ENCODE results near the gene TGFBR3. TPM values are rescaled to one million over a fixed set of nuclear protein-coding genes. Genes with fewer than 3 reads are reported as not detected.

TGFBR3 gene
- total and polyA plus RNA-seq, 7 donors: 1.2 to 170 (median 92.2) TPM

DNA sequence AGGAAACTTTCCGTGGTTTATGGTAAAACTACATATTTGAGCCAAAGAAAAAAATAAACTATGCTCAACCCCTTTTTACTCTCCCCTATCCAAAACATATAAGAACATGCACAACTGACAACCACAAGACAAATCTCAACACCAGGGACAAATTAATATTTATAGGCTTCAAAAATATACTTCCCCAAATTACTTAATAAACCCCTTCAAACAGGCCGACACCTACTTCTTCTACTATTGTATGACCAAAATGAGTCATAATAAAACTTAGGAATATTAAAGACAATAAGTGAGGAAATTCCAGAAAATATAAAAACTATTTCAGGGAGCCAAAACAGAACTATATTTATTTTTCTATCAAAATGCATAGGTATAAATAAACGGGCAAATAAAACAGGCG, 71.5 kb downstream of the TGFBR3 start:
- Histone ChIP-seq H3K36me3 (no peaks in the 10 kb centered on the region), H3K9me3 (no peaks in the 10 kb centered on the region), H3K27ac (no peak overlapping the region), H3K4me1 (peaks cover 0 to 78% (median 49%) of the 10 kb centered on the region in 4 donors), H3K27me3 (no peaks in the 10 kb centered on the region), H3K4me3 (no peak overlapping the region)
- no peak for DNase-seq
- intact Hi-C loops (cut with DNase I): no loop called here
- 66 to 74% methylated on average over 4 of the region's 4 CpGs for WGBS, 2 donors
- no peak for TF ChIP-seq POLR2AphosphoS5 (IDR thresholded peaks at IDR 0.05)
- no peak for TF ChIP-seq EP300 (IDR thresholded peaks at IDR 0.05)
- TF ChIP-seq, protein P1, sequence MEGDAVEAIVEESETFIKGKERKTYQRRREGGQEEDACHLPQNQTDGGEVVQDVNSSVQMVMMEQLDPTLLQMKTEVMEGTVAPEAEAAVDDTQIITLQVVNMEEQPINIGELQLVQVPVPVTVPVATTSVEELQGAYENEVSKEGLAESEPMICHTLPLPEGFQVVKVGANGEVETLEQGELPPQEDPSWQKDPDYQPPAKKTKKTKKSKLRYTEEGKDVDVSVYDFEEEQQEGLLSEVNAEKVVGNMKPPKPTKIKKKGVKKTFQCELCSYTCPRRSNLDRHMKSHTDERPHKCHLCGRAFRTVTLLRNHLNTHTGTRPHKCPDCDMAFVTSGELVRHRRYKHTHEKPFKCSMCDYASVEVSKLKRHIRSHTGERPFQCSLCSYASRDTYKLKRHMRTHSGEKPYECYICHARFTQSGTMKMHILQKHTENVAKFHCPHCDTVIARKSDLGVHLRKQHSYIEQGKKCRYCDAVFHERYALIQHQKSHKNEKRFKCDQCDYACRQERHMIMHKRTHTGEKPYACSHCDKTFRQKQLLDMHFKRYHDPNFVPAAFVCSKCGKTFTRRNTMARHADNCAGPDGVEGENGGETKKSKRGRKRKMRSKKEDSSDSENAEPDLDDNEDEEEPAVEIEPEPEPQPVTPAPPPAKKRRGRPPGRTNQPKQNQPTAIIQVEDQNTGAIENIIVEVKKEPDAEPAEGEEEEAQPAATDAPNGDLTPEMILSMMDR (IDR thresholded peaks at IDR 0.05): no peak
- no peak for TF ChIP-seq POLR2A (IDR thresholded peaks at IDR 0.05)

DNA sequence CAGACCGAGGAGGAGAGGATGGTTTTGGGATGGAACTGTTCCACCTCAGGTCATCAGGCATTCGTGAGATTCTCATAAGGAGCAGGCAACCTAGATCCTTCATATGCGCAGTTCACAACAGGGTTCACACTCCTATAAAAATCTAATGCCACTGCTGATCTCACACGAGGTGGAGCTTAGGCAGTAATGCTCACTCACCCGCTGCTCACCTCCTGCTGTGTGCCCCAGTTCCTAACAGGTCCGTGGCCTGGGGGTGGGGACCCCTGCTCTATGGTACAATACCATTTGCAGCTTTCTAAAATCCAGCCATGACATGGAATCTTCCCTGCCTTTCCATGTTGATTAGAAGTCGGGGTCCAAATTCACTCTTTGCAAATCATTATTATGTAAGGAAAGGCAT, 72.1 kb downstream of the TGFBR3 start:
- peaks cover 0 to 78% (median 49%) of the 10 kb centered on the region in 4 donors for H3K4me1 ChIP-seq
- WGBS, 2 donors: 91 to 93% methylated on average over 7 of the region's 7 CpGs
- DNase-seq: no peak
- no peak overlapping the region for H3K4me3 ChIP-seq
- H3K36me3 ChIP-seq: no peaks in the 10 kb centered on the region
- TF ChIP-seq EP300 (IDR thresholded peaks at IDR 0.05) (no peak), POLR2AphosphoS5 (IDR thresholded peaks at IDR 0.05) (no peak), POLR2A (IDR thresholded peaks at IDR 0.05) (no peak)
- TF ChIP-seq, protein P1 (IDR thresholded peaks at IDR 0.05): no peak
- H3K9me3 ChIP-seq: no peaks in the 10 kb centered on the region
- intact Hi-C loops (cut with DNase I): no loop called here
- no peaks in the 10 kb centered on the region for H3K27me3 ChIP-seq
- H3K27ac ChIP-seq: no peak overlapping the region

DNA sequence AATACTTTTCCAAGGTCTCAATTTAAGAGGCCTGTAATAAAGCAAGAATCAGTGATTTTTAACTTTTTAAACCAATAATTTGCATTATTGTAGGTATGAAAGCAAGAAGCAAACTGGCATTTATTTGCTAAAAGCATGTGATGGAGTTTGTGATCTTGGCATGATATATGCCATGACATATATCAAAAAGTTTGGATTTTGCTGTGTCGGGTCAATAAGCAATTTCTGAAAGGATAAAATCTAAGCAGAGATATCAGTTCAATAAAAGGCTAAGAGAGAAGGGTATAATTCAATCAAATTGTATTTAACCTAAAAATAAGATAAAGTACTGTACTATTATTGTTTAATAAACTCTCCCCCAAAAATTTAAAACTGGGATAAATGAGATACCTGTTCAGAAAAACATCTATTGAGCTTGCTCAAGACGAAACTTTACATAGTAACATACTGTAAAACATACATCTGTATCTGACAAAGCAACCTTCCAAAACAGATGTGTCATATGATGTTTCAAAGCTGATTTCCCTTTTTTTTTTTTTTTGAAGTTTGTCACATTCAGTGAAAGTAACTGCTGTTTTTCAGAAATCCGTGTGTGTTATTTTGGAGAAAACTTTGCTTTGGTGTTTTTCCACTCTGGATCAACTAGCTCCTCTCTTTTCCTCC, 74.5 kb downstream of the TGFBR3 start:
- Histone ChIP-seq H3K4me3 (no peak overlapping the region), H3K27ac (no peak overlapping the region), H3K36me3 (no peaks in the 10 kb centered on the region), H3K9me3 (no peaks in the 10 kb centered on the region), H3K4me1 (peaks cover 0 to 78% (median 45%) of the 10 kb centered on the region in 4 donors), H3K27me3 (no peaks in the 10 kb centered on the region)
- DNase-seq: no peak
- intact Hi-C loops (cut with DNase I): no loop called here
- 72 to 86% methylated on average over 3 of the region's 3 CpGs for WGBS, 2 donors
- TF ChIP-seq POLR2AphosphoS5 (IDR thresholded peaks at IDR 0.05): no peak
- TF ChIP-seq, protein P1 (IDR thresholded peaks at IDR 0.05): no peak
- TF ChIP-seq EP300 (IDR thresholded peaks at IDR 0.05): no peak
- TF ChIP-seq POLR2A (IDR thresholded peaks at IDR 0.05): no peak

DNA sequence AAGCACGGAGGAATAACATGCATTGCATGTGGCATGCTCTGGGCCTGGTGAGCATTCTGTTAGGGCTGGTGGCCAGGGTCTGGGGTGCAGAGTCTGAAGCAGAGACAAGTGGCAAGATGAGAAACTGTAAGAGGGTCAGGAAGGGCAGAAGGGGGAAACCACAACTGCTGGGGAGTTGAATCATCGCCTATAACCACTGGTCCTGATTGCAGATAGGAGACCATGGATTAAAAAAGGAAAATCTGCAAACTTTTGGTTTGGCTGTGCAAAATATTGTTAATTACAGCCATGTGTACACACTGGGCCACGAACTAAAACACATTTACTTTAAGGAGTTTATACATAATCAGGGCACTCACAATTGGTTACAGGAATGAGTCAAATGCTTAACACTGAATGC, 76.6 kb downstream of the TGFBR3 start:
- no peak overlapping the region for H3K4me3 ChIP-seq
- DNase-seq: no peak
- intact Hi-C loops (cut with DNase I): no loop called here
- no peaks in the 10 kb centered on the region for H3K9me3 ChIP-seq
- H3K27ac ChIP-seq: no peak overlapping the region
- no peaks in the 10 kb centered on the region for H3K36me3 ChIP-seq
- 64 to 67% methylated on average over 3 of the region's 3 CpGs for WGBS, 2 donors
- H3K27me3 ChIP-seq: no peaks in the 10 kb centered on the region
- H3K4me1 ChIP-seq: peaks cover 0 to 80% (median 58%) of the 10 kb centered on the region in 4 donors
- no peak for TF ChIP-seq POLR2A (IDR thresholded peaks at IDR 0.05)
- TF ChIP-seq EP300 (IDR thresholded peaks at IDR 0.05): no peak
- TF ChIP-seq POLR2AphosphoS5 (IDR thresholded peaks at IDR 0.05): no peak
- TF ChIP-seq, protein P1 (IDR thresholded peaks at IDR 0.05): no peak
